PC-9 (cell line): ENCODE data around the gene MPPED2.

Source experiments
- EZH2 ChIP-seq: fragments of 200-600 bp; sonication (generic); IDR thresholded peaks from 2 replicates; pipeline ENCODE4 v1.8.0; 2017; ENCODE audit warnings: antibody characterized with exemption, low read depth
- TF ChIP-seq, protein P1 (sequence below): fragments of 200-600 bp; sonication (generic); conservative IDR thresholded peaks from 2 replicates; pipeline ENCODE4 v1.6.1; 2017; ENCODE audit warnings: mixed run types, antibody characterized with exemption, mild to moderate bottlenecking, moderate library complexity

DNA sequence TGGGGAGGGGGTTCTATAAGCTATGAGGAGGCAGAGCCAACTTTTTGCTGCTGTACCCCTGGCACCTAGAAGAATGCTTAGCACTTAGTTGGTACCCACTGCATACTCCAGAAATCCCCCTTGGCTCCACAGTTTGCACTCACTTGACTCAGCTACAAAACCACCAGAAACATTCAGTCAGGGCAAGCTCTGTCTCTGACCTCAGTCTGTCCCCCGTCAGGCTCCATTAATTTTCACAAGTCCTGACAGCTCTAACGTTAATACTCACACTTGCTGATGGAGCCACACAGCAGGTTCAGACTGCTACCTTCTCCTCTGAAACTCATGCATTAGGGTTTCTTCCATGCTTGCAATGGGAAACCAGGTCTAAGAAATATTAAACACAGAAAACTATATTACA lies 81.7 kb downstream of the MPPED2 start:
- TF ChIP-seq, protein P1, sequence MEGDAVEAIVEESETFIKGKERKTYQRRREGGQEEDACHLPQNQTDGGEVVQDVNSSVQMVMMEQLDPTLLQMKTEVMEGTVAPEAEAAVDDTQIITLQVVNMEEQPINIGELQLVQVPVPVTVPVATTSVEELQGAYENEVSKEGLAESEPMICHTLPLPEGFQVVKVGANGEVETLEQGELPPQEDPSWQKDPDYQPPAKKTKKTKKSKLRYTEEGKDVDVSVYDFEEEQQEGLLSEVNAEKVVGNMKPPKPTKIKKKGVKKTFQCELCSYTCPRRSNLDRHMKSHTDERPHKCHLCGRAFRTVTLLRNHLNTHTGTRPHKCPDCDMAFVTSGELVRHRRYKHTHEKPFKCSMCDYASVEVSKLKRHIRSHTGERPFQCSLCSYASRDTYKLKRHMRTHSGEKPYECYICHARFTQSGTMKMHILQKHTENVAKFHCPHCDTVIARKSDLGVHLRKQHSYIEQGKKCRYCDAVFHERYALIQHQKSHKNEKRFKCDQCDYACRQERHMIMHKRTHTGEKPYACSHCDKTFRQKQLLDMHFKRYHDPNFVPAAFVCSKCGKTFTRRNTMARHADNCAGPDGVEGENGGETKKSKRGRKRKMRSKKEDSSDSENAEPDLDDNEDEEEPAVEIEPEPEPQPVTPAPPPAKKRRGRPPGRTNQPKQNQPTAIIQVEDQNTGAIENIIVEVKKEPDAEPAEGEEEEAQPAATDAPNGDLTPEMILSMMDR = no peak
- TF ChIP-seq EZH2 = no peak
